H1 (cell line): ENCODE results near the gene AVPR2.

Experiments used
- POLR2AphosphoS5 ChIP-seq: IDR thresholded peaks from 2 replicates; pipeline ENCODE4 v1.6.1; 2011; ENCODE audit warnings: low read depth, low read length
- TF ChIP-seq, protein P1 (sequence below), 3 experiments: IDR thresholded peaks; 1 replicate in 2 of 3; 2 replicates in 1 of 3; pipeline versions ENCODE4 v1.5.1 to v1.6.1; 2011; ENCODE audit warnings: low read length in 3 of 3, mild to moderate bottlenecking in 3 of 3, inconsistent platforms in 2 of 3, low read depth in 1 of 3, moderate library complexity in 1 of 3; ENCODE audit not compliant: insufficient read depth in 1 of 3; ENCODE audit errors: control extremely low read depth in 1 of 3

DNA sequence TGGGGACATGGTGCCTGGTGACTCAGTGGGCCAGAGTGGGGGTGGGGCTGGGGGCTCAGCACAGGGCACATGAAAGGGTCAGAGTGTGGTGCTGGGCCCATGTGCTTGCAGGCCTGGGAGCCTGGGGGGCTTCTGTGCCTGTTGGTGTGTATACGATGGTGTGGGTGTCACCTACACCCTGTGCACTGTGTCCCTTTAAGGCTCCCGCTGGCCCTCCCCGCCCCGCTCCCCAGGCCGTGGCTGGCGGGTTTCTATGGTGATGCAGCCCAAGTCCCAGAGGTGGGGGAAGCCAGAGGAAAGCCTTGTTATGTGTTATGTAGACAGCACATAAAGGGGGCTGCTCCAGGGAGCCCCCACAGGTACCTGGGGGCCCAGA lies 24.0 kb upstream of the AVPR2 start:
- TF ChIP-seq POLR2AphosphoS5: no peak
- TF ChIP-seq, protein P1, sequence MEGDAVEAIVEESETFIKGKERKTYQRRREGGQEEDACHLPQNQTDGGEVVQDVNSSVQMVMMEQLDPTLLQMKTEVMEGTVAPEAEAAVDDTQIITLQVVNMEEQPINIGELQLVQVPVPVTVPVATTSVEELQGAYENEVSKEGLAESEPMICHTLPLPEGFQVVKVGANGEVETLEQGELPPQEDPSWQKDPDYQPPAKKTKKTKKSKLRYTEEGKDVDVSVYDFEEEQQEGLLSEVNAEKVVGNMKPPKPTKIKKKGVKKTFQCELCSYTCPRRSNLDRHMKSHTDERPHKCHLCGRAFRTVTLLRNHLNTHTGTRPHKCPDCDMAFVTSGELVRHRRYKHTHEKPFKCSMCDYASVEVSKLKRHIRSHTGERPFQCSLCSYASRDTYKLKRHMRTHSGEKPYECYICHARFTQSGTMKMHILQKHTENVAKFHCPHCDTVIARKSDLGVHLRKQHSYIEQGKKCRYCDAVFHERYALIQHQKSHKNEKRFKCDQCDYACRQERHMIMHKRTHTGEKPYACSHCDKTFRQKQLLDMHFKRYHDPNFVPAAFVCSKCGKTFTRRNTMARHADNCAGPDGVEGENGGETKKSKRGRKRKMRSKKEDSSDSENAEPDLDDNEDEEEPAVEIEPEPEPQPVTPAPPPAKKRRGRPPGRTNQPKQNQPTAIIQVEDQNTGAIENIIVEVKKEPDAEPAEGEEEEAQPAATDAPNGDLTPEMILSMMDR (IDR thresholded peaks at IDR 0.05; ENCODE audit: control extremely low read depth in 1 of 3, insufficient read depth in 1 of 3, low read depth in 1 of 3, low read length in 3 of 3): no peak
